GM23248 (cell line): ENCODE results near the gene FGFR4. TPM values are rescaled to one million over a fixed set of nuclear protein-coding genes. Genes with fewer than 3 reads are reported as not detected.

Source experiments
- DNase-seq: peaks from one replicate; pipeline ENCODE4 v3.0.0-alpha.2; 2015
- H2AFZ ChIP-seq: fragments of 200-600 bp; sonication (generic); 2 replicates; pipeline ENCODE4 v1.6.1; 2016; ENCODE audit warnings: antibody characterized with exemption
- H3F3A ChIP-seq: fragments of 200-600 bp; sonication (generic); 2 replicates; pipeline ENCODE4 v1.6.1; 2016; ENCODE audit warnings: mild to moderate bottlenecking, antibody characterized with exemption, mixed run types; ENCODE audit not compliant: insufficient read depth
- H3K27ac ChIP-seq: fragments of 200-600 bp; sonication (generic); 2 replicates; pipeline ENCODE4 v1.5.1; 2016; ENCODE audit warnings: mild to moderate bottlenecking
- H3K27me3 ChIP-seq: fragments of 200-600 bp; sonication (generic); replicated peaks from 2 replicates; pipeline ENCODE4 v1.6.1; 2016; ENCODE audit warnings: mild to moderate bottlenecking; ENCODE audit not compliant: insufficient read depth
- H3K36me3 ChIP-seq: fragments of 200-600 bp; sonication (generic); 2 replicates; pipeline ENCODE4 v1.6.1; 2016; ENCODE audit warnings: low read depth, mild to moderate bottlenecking
- H3K4me1 ChIP-seq: fragments of 200-600 bp; sonication (generic); 2 replicates; pipeline ENCODE4 v1.6.1; 2016; ENCODE audit warnings: mild to moderate bottlenecking; ENCODE audit not compliant: insufficient read depth
- H3K4me2 ChIP-seq: fragments of 200-600 bp; sonication (generic); one replicate; pipeline ENCODE4 v1.6.1; 2016; ENCODE audit warnings: mild to moderate bottlenecking; ENCODE audit not compliant: unreplicated experiment
- H3K4me3 ChIP-seq: fragments of 200-600 bp; sonication (generic); 2 replicates; pipeline ENCODE4 v1.5.1; 2016; ENCODE audit warnings: mild to moderate bottlenecking
- H3K79me2 ChIP-seq: fragments of 200-600 bp; sonication (generic); 2 replicates; pipeline ENCODE4 v1.6.1; 2016; ENCODE audit warnings: mild to moderate bottlenecking; ENCODE audit not compliant: insufficient read depth
- H3K9ac ChIP-seq: fragments of 200-600 bp; sonication (generic); 2 replicates; pipeline ENCODE4 v1.6.1; 2016; ENCODE audit warnings: mild to moderate bottlenecking
- H3K9me2 ChIP-seq: fragments of 200-600 bp; sonication (generic); 2 replicates; pipeline ENCODE4 v1.6.1; 2016; ENCODE audit warnings: mixed run types, mild to moderate bottlenecking, moderate library complexity; ENCODE audit not compliant: insufficient read depth
- H3K9me3 ChIP-seq: fragments of 200-600 bp; sonication (generic); one replicate; pipeline ENCODE4 v1.6.1; 2017; ENCODE audit warnings: low read depth
- H4K20me1 ChIP-seq: fragments of 200-600 bp; sonication (generic); 2 replicates; pipeline ENCODE4 v1.6.0; 2016; ENCODE audit not compliant: insufficient read depth
- EZH2 ChIP-seq: fragments of 200-600 bp; sonication (generic); IDR thresholded peaks from 2 replicates; pipeline ENCODE4 v1.6.1; 2018; ENCODE audit warnings: antibody characterized with exemption, mild to moderate bottlenecking; ENCODE audit not compliant: insufficient read depth, poor library complexity, severe bottlenecking
- EZH2phosphoT487 ChIP-seq: fragments of 200-600 bp; sonication (generic); IDR thresholded peaks from 2 replicates; pipeline ENCODE4 v1.6.1; 2018; ENCODE audit warnings: antibody characterized with exemption, moderate library complexity, mild to moderate bottlenecking, low read depth; ENCODE audit not compliant: insufficient read depth
- WGBS, 2 experiments: methylation state at CpG; one replicate each; pipeline ENCODE4 v1.1.6; 2015 to 2017; ENCODE audit warnings: low lambda C conversion rate in 2 of 2, low coverage in 1 of 2; ENCODE audit errors: missing lambda C conversion rate in 2 of 2; 5-methylcytosine and 5-hydroxymethylcytosine counted together
- in situ Hi-C: fragments of 300-500 bp; cut with MboI; formaldehyde crosslinking; loops from 2 replicates; pipeline ENCODE4 v1.15.0; 2020
- polyA plus RNA-seq: library from polyadenylated mRNA; unstranded; fragments of >200 nt; fragmentation: Nextera tagmentation; extraction: Ambion mirVana; gene quantifications from 2 replicates; pipeline ENCODE4 v1.2.1, GENCODE V29; 2016
- total RNA-seq: library from RNA; depleted of rRNA; stranded (reverse); fragments of >200 nt; shearing (Covaris generic); gene quantifications from 2 replicates; pipeline ENCODE4 v1.2.3, GENCODE V29; 2014

Gene FGFR4
- total and polyA plus RNA-seq, 2 experiments from 2014 or later, result 0.10 TPM; not detected in 1

- no peaks in the 10 kb centered on the region for H3K79me2 ChIP-seq
- no peaks in the 10 kb centered on the region for H3K36me3 ChIP-seq
- no peaks in the 10 kb centered on the region for H4K20me1 ChIP-seq
- H3K4me3 ChIP-seq, result no peak overlapping the region
- H2AFZ ChIP-seq, result no peak overlapping the region
- no peaks in the 10 kb centered on the region for H3K9me2 ChIP-seq
- no peaks in the 10 kb centered on the region for H3K4me1 ChIP-seq
- H3K27me3 ChIP-seq, result no peaks in the 10 kb centered on the region
- no peaks in the 10 kb centered on the region for H3K9me3 ChIP-seq
- no peak overlapping the region for H3K4me2 ChIP-seq
- no peak overlapping the region for H3K27ac ChIP-seq
- no peaks in the 10 kb centered on the region for H3F3A ChIP-seq
- in situ Hi-C loops, result no loop called here
- DNase-seq, result no peak
- no peak overlapping the region for H3K9ac ChIP-seq
- 88 to 89% methylated on average over 21 to 30 of the region's 30 CpGs for WGBS, 2 experiments
- no peak for TF ChIP-seq EZH2
- no peak for TF ChIP-seq EZH2phosphoT487
These were observed 10.6 kb downstream of the FGFR4 start for GRCh38 chr5:177097016-177097985.

- H2AFZ ChIP-seq, result no peak overlapping the region
- no peak overlapping the region for H3K4me2 ChIP-seq
- H3K27me3 ChIP-seq, result no peaks in the 10 kb centered on the region; the same call in 1 of the 2 replicates
- H3K79me2 ChIP-seq, result no peaks in the 10 kb centered on the region
- in situ Hi-C loops, result no loop called here
- no peak overlapping the region for H3K9ac ChIP-seq
- no peaks in the 10 kb centered on the region for H3K4me1 ChIP-seq
- H3K9me2 ChIP-seq, result no peaks in the 10 kb centered on the region
- no peak for DNase-seq
- no peak overlapping the region for H3K4me3 ChIP-seq
- 67 to 75% methylated on average over 6 of the region's 6 CpGs for WGBS, 2 experiments
- H3F3A ChIP-seq, result no peaks in the 10 kb centered on the region
- no peaks in the 10 kb centered on the region for H4K20me1 ChIP-seq
- H3K9me3 ChIP-seq, result no peaks in the 10 kb centered on the region
- TF ChIP-seq EZH2 (no peak), EZH2phosphoT487 (no peak)
- H3K36me3 ChIP-seq, result no peaks in the 10 kb centered on the region
- no peak overlapping the region for H3K27ac ChIP-seq
These were observed 11.4 kb downstream of the FGFR4 start for GRCh38 chr5:177098120-177098469.

GRCh38 chr5:177098470-177099141 is 11.9 kb downstream of the FGFR4 start:
- DNase-seq, result peak; percentile 51
- H2AFZ ChIP-seq, result no peak overlapping the region
- H3K4me1 ChIP-seq, result no peaks in the 10 kb centered on the region
- no peaks in the 10 kb centered on the region for H4K20me1 ChIP-seq
- H3F3A ChIP-seq, result no peaks in the 10 kb centered on the region
- H3K4me2 ChIP-seq, result no peak overlapping the region
- no peaks in the 10 kb centered on the region for H3K9me3 ChIP-seq
- no peak overlapping the region for H3K9ac ChIP-seq
- TF ChIP-seq EZH2phosphoT487, result no peak
- peaks cover under 1% of the 10 kb centered on the region; the same call in 1 of the 2 replicates for H3K27me3 ChIP-seq
- no peak overlapping the region for H3K27ac ChIP-seq
- no peaks in the 10 kb centered on the region for H3K79me2 ChIP-seq
- no peak overlapping the region for H3K4me3 ChIP-seq
- WGBS, 2 experiments, result 31 to 38% methylated on average over 10 to 13 of the region's 18 CpGs
- no peaks in the 10 kb centered on the region for H3K9me2 ChIP-seq
- H3K36me3 ChIP-seq, result no peaks in the 10 kb centered on the region
- in situ Hi-C loops, result no loop called here

GRCh38 chr5:177099422-177100093 is 12.8 kb downstream of the FGFR4 start:
- Histone ChIP-seq H3K79me2 (no peaks in the 10 kb centered on the region), H3K4me3 (no peak overlapping the region), H2AFZ (no peak overlapping the region), H3K9ac (no peak overlapping the region), H3K9me3 (no peaks in the 10 kb centered on the region), H3K9me2 (no peaks in the 10 kb centered on the region), H3K36me3 (no peaks in the 10 kb centered on the region), H3K27ac (no peak overlapping the region), H3K4me2 (no peak overlapping the region), H3F3A (no peaks in the 10 kb centered on the region), H3K27me3 (peaks cover 10% of the 10 kb centered on the region; the same call in 1 of the 2 replicates), H3K4me1 (no peaks in the 10 kb centered on the region), H4K20me1 (no peaks in the 10 kb centered on the region)
- WGBS, 2 experiments, result 86 to 94% methylated on average over 12 to 13 of the region's 13 CpGs
- in situ Hi-C loops, result no loop called here
- no peak for TF ChIP-seq EZH2phosphoT487
- no peak for TF ChIP-seq EZH2
- no peak for DNase-seq
